H1 (cell line): Measurements from ENCODE around the gene DECR2. TPM values are rescaled to one million over a fixed set of nuclear protein-coding genes. Genes with fewer than 3 reads are reported as not detected.
A peak's percentile ranks its signal among the peaks of the same experiment; 100 is the strongest.

Source experiments
- CTCF ChIA-PET: fragments of 300-600 bp; sonication (Branson Sonifier 250); formaldehyde crosslinking; loops from one replicate; lab custom pipeline; 2021; ENCODE audit not compliant: partially characterized antibody; lab: Charles Lee
- POLR2A ChIA-PET: fragments of 300-600 bp; sonication (Branson Sonifier 250); formaldehyde crosslinking; loops from one replicate; lab custom pipeline; 2021; ENCODE audit warnings: inconsistent platforms; ENCODE audit not compliant: partially characterized antibody; lab: Charles Lee
- DNase-seq, 2 experiments: peaks; one replicate each; pipeline versions ENCODE4 v3.0.0 to v3.0.0-alpha.2; 2010 to 2022; ENCODE audit warnings: low spot score in 2 of 2, low read depth in 1 of 2, mixed read lengths in 1 of 2
- FAIRE-seq: peaks from 2 replicates; lab custom pipeline; 2011; peaks lifted over from hg19 to GRCh38; lab: Jason Lieb, UNC
- H2AFZ ChIP-seq: 2 replicates; pipeline ENCODE4 v1.8.1; 2012; ENCODE audit warnings: low read length, inconsistent platforms
- H2AK5ac ChIP-seq: 2 replicates; pipeline ENCODE4 v1.6.1; 2013; ENCODE audit warnings: low read depth, low read length
- H2BK120ac ChIP-seq: replicated peaks from 2 replicates; pipeline ENCODE3; 2013; ENCODE audit warnings: low read depth, low read length, inconsistent platforms
- H2BK12ac ChIP-seq: 2 replicates; pipeline ENCODE4 v1.6.1; 2013; ENCODE audit warnings: low read depth, low read length
- H2BK15ac ChIP-seq: 2 replicates; pipeline ENCODE4 v1.6.1; 2013; ENCODE audit warnings: low read length
- H2BK20ac ChIP-seq: 2 replicates; pipeline ENCODE4 v1.6.1; 2013; ENCODE audit warnings: low read length
- H2BK5ac ChIP-seq: 2 replicates; pipeline ENCODE4 v1.6.1; 2013; ENCODE audit warnings: low read depth, low read length
- H3K14ac ChIP-seq: 2 replicates; pipeline ENCODE4 v1.6.1; 2013; ENCODE audit warnings: inconsistent platforms; ENCODE audit not compliant: insufficient read length
- H3K18ac ChIP-seq: 2 replicates; pipeline ENCODE4 v1.6.1; 2013; ENCODE audit warnings: low read length; ENCODE audit errors: extremely low read depth
- H3K23ac ChIP-seq: 2 replicates; pipeline ENCODE4 v1.6.1; 2013; ENCODE audit warnings: inconsistent platforms; ENCODE audit not compliant: insufficient read length
- H3K23me2 ChIP-seq: 2 replicates; pipeline ENCODE4 v1.6.1; 2013; ENCODE audit warnings: low read depth, low read length
- H3K27ac ChIP-seq: 2 replicates; pipeline ENCODE4 v1.6.1; 2011; ENCODE audit warnings: low read depth, low read length, inconsistent platforms
- H3K27me3 ChIP-seq, 4 experiments: replicated peaks in 1 of 4; 1 replicate in 1 of 4; 2 replicates in 3 of 4; pipeline versions ENCODE4 v1.6.1 to v1.8.1; 2011 to 2013; ENCODE audit warnings: low read length in 3 of 4, mild to moderate bottlenecking in 3 of 4, inconsistent platforms in 2 of 4, mixed read lengths in 2 of 4, moderate library complexity in 1 of 4; ENCODE audit not compliant: control insufficient read depth in 3 of 4, insufficient read depth in 3 of 4; ENCODE audit errors: extremely low read depth in 1 of 4
- H3K36me3 ChIP-seq, 4 experiments: 2 replicates each; pipeline versions ENCODE4 v1.6.1 to v1.8.1; 2011 to 2013; ENCODE audit warnings: mild to moderate bottlenecking in 4 of 4, low read length in 3 of 4, moderate library complexity in 2 of 4, control low read depth in 1 of 4, inconsistent platforms in 1 of 4; ENCODE audit not compliant: insufficient read depth in 4 of 4, control insufficient read depth in 2 of 4
- H3K4ac ChIP-seq: replicated peaks from 2 replicates; pipeline ENCODE3; 2013; ENCODE audit warnings: low read length, low read depth, mixed read lengths, inconsistent platforms; ENCODE audit not compliant: insufficient read length
- H3K4me1 ChIP-seq, 4 experiments: replicated peaks in 1 of 4; 1 replicate in 1 of 4; 2 replicates in 3 of 4; pipeline versions ENCODE4 v1.6.1 to v1.8.1; 2011 to 2013; ENCODE audit warnings: low read length in 3 of 4, inconsistent platforms in 2 of 4, mixed read lengths in 1 of 4; ENCODE audit not compliant: insufficient read depth in 4 of 4, control insufficient read depth in 3 of 4
- H3K4me2 ChIP-seq, 2 experiments: 2 replicates each; pipeline versions ENCODE4 v1.6.1 to v1.8.1; 2011 to 2013; ENCODE audit warnings: low read depth in 2 of 2, low read length in 2 of 2, control low read depth in 1 of 2, inconsistent platforms in 1 of 2, mild to moderate bottlenecking in 1 of 2; ENCODE audit not compliant: insufficient read depth in 1 of 2
- H3K4me3 ChIP-seq, 4 experiments: fragments of 200-600, 300-600 bp in 1 of 4; sonication (generic), shearing (Covaris generic), sonication (Bioruptor Twin) in 1 of 4; 2 replicates each; pipeline versions ENCODE4 v1.5.1 to v1.8.1; 2011 to 2016; ENCODE audit warnings: low read length in 4 of 4, low read depth in 3 of 4, control low read depth in 2 of 4, inconsistent platforms in 2 of 4, mild to moderate bottlenecking in 2 of 4, mixed read lengths in 1 of 4, moderate library complexity in 1 of 4; ENCODE audit not compliant: insufficient read depth in 2 of 4; ENCODE audit errors: extremely low read depth in 1 of 4
- H3K56ac ChIP-seq: replicated peaks from 2 replicates; pipeline ENCODE3; 2013; ENCODE audit warnings: low read depth, mild to moderate bottlenecking, mixed read lengths, low read length, inconsistent platforms; ENCODE audit not compliant: insufficient read length
- H3K79me1 ChIP-seq: 2 replicates; pipeline ENCODE4 v1.6.1; 2013; ENCODE audit warnings: low read depth, low read length, control low read depth
- H3K79me2 ChIP-seq, 2 experiments: 2 replicates each; pipeline versions ENCODE4 v1.6.1 to v1.8.1; 2012 to 2013; ENCODE audit warnings: low read length in 2 of 2, mild to moderate bottlenecking in 2 of 2, inconsistent platforms in 1 of 2; ENCODE audit not compliant: insufficient read depth in 2 of 2, control insufficient read depth in 1 of 2
- H3K9ac ChIP-seq, 4 experiments: replicated peaks in 1 of 4; 1 replicate in 1 of 4; 2 replicates in 3 of 4; pipeline versions ENCODE4 v1.6.1 to v1.8.1; 2011 to 2013; ENCODE audit warnings: low read depth in 3 of 4, low read length in 3 of 4, control low read depth in 2 of 4, mild to moderate bottlenecking in 2 of 4, moderate library complexity in 2 of 4, inconsistent platforms in 1 of 4; ENCODE audit errors: extremely low read depth in 1 of 4
- H3K9me3 ChIP-seq, 2 experiments: 2 replicates each; pipeline versions ENCODE4 v1.6.1 to v1.8.1; 2012 to 2013; ENCODE audit warnings: mild to moderate bottlenecking in 2 of 2, moderate library complexity in 2 of 2, control low read depth in 1 of 2, inconsistent platforms in 1 of 2, low read depth in 1 of 2, low read length in 1 of 2, mixed read lengths in 1 of 2; ENCODE audit not compliant: insufficient read depth in 2 of 2
- H4K20me1 ChIP-seq, 2 experiments: replicated peaks in 1 of 2; 2 replicates each; pipeline versions ENCODE3 to v1.8.1; 2011 to 2013; ENCODE audit warnings: inconsistent platforms in 2 of 2, low read length in 2 of 2, mild to moderate bottlenecking in 1 of 2; ENCODE audit not compliant: insufficient read depth in 2 of 2, control insufficient read depth in 1 of 2
- H4K5ac ChIP-seq: 2 replicates; pipeline ENCODE4 v1.6.1; 2013; ENCODE audit warnings: low read length, low read depth, mixed read lengths, inconsistent platforms; ENCODE audit not compliant: insufficient read length
- H4K8ac ChIP-seq: 2 replicates; pipeline ENCODE4 v1.8.0; 2013; ENCODE audit warnings: mild to moderate bottlenecking, moderate library complexity, low read length, inconsistent platforms; ENCODE audit not compliant: insufficient read depth; ENCODE audit errors: extremely low read depth
- H4K91ac ChIP-seq: replicated peaks from 2 replicates; pipeline ENCODE3; 2013; ENCODE audit warnings: low read length, mixed read lengths, inconsistent platforms; ENCODE audit not compliant: insufficient read length
- ASH2L ChIP-seq: fragments of 200-600, 300-600 bp; sonication (generic); IDR thresholded peaks from one replicate; pipeline ENCODE4 v1.7.1; 2017; ENCODE audit warnings: low read length
- BRCA1 ChIP-seq: IDR thresholded peaks from 2 replicates; pipeline ENCODE4 v1.6.1; 2012; ENCODE audit warnings: low read depth, low read length, improper control_type of control experiment
- CBX8 ChIP-seq: fragments of 300-800, 300-1000 bp; sonication (generic); IDR thresholded peaks from 2 replicates; pipeline ENCODE4 v1.7.1; 2016; ENCODE audit warnings: low read depth, low read length, borderline replicate concordance
- CHD1 ChIP-seq: IDR thresholded peaks from 2 replicates; pipeline ENCODE4 v1.6.1; 2012; ENCODE audit warnings: low read depth, low read length, improper control_type of control experiment
- EGR1 ChIP-seq: IDR thresholded peaks from 2 replicates; pipeline ENCODE4 v1.6.1; 2011; ENCODE audit warnings: low read depth, low read length, borderline replicate concordance
- FOSL1 ChIP-seq: IDR thresholded peaks from 2 replicates; pipeline ENCODE4 v1.6.1; 2011; ENCODE audit warnings: mild to moderate bottlenecking, low read depth, low read length, moderate library complexity; ENCODE audit not compliant: insufficient read depth
- HDAC6 ChIP-seq: IDR thresholded peaks from one replicate; pipeline ENCODE4 v1.7.1; 2012; ENCODE audit warnings: low read depth, mild to moderate bottlenecking, inconsistent platforms, low read length, moderate library complexity
- JUN ChIP-seq: IDR thresholded peaks from 2 replicates; pipeline ENCODE4 v1.6.1; 2011; ENCODE audit warnings: low read depth, mild to moderate bottlenecking, improper control_type of control experiment, low read length
- KDM1A ChIP-seq: fragments of 200-600, 300-600 bp; sonication (generic); IDR thresholded peaks from 2 replicates; pipeline ENCODE4 v1.7.1; 2016; ENCODE audit warnings: mild to moderate bottlenecking, low read length, borderline replicate concordance
- POLR2A ChIP-seq, 2 experiments: IDR thresholded peaks; 1 replicate in 1 of 2; 2 replicates in 1 of 2; pipeline ENCODE4 v1.6.1; 2011; ENCODE audit warnings: low read depth in 2 of 2, low read length in 2 of 2, mild to moderate bottlenecking in 2 of 2; ENCODE audit errors: control extremely low read depth in 1 of 2
- RAD21 ChIP-seq, 2 experiments: IDR thresholded peaks in 1 of 2; conservative IDR thresholded peaks in 1 of 2; 2 replicates each; pipeline ENCODE4 v1.6.1; 2011; ENCODE audit warnings: low read depth in 2 of 2, low read length in 2 of 2, improper control_type of control experiment in 1 of 2, inconsistent platforms in 1 of 2, mild to moderate bottlenecking in 1 of 2, moderate library complexity in 1 of 2
- RXRA ChIP-seq: IDR thresholded peaks from 2 replicates; pipeline ENCODE4 v1.6.1; 2011; ENCODE audit warnings: low read depth, mild to moderate bottlenecking, low read length, moderate library complexity; ENCODE audit not compliant: insufficient read depth
- WGBS, 2 experiments: shearing (Covaris generic) in 1 of 2; methylation state at CpG; one replicate each; pipeline versions ENCODE4 v1.1.6 to v1.1.7; 2013 to 2015; ENCODE audit warnings: low lambda C conversion rate in 2 of 2, mixed read lengths in 2 of 2, inconsistent platforms in 1 of 2, low coverage in 1 of 2, missing lambda C conversion rate in 1 of 2; ENCODE audit not compliant: insufficient replicate concordance in 2 of 2, insufficient coverage in 1 of 2, insufficient read length in 1 of 2; ENCODE audit errors: extremely low coverage in 1 of 2, missing lambda C conversion rate in 1 of 2; 5-methylcytosine and 5-hydroxymethylcytosine counted together
- polyA plus RNA-seq, 7 experiments: library from polyadenylated mRNA; depleted of rRNA in 3 of 7; stranded (reverse) in 5 of 7; unstranded in 2 of 7; fragments of >200 nt in 5 of 7; fragments of 200-250 nt in 2 of 7; gene quantifications; 1 replicate in 5 of 7; 2 replicates in 1 of 7; 4 replicates in 1 of 7; pipeline versions ENCODE4 v1.2.1 to v1.2.3, GENCODE V29; 2011 to 2013; ENCODE audit warnings: missing spikeins in 2 of 7, mixed read lengths in 2 of 7
- total RNA-seq: library from RNA; stranded (reverse); fragmentation: NEBNext Ultra II Directional; extraction: Animal tissue kit (Norgen Biotek cat#: 25700); gene quantifications from 2 replicates; pipeline ENCODE4 v1.2.1, GENCODE V29; 2021

DECR2 gene
- total and polyA plus RNA-seq, 2 of the 8 experiments (the other 6 are each of a cell fraction or from before 2014, with no cell fraction given) = 28.2 to 39.9 TPM

GRCh38 chr16:368388-369158 lies 33.1 kb upstream of the DECR2 start:
- Histone ChIP-seq H4K5ac (no peak overlapping the region), H3K23me2 (no peaks in the 10 kb centered on the region; the same call in 1 of the 2 replicates), H3K9ac (no peak overlapping the region), H3K4me1 (peaks cover 0 to 10% (median 8%) of the 10 kb centered on the region in 4 experiments; a peak in 5 of 7 replicates), H2BK120ac (no peak overlapping the region), H4K91ac (no peak overlapping the region), H2AK5ac (no peak overlapping the region), H3K27ac (no peak overlapping the region), H3K14ac (no peak overlapping the region), H2BK12ac (no peak overlapping the region), H2AFZ (no peak overlapping the region), H3K79me1 (no peaks in the 10 kb centered on the region; the same call in 1 of the 2 replicates), H3K79me2 (no peaks in the 10 kb centered on the region; a peak in 1 of 4 replicates), H2BK15ac (no peak overlapping the region), H3K18ac (no peak overlapping the region), H4K8ac (no peak overlapping the region; the same call in 1 of the 2 replicates), H3K36me3 (peaks cover 12 to 35% (median 28%) of the 10 kb centered on the region in 4 experiments; a peak in 6 of 8 replicates), H2BK5ac (no peak overlapping the region), H3K4me3 (no peak overlapping the region), H4K20me1 (peaks cover 3 to 21% of the 10 kb centered on the region in 2 experiments), H3K4me2 (peak overlapping the region in 1 of 2 experiments; percentile 70; a peak in 1 of 4 replicates), H3K56ac (no peak overlapping the region), H2BK20ac (no peak overlapping the region), H3K9me3 (no peaks in the 10 kb centered on the region), H3K23ac (no peak overlapping the region), H3K4ac (no peak overlapping the region), H3K27me3 (no peaks in the 10 kb centered on the region)
- CTCF ChIA-PET = interaction anchor here (1.0 to 1.4 kb wide), 4 partner anchors 22 to 133 kb away, joined by 3 read pairs; no protein-coding TSS in a partner anchor
- 93% methylated on average over 27 of the region's 29 CpGs; no CpG with 5 or more reads in 1 of the 2 experiments for WGBS, 2 experiments
- FAIRE-seq (no peak), DNase-seq (no peak)
- POLR2A ChIA-PET = interaction anchor here (0.8 to 1.7 kb wide), 4 partner anchors 11 to 100 kb away, joined by 3 to 7 read pairs (median 4); partner anchors contain the start of gene DECR2
- TF ChIP-seq RXRA (no peak), RAD21 (IDR thresholded peaks at IDR 0.05 in 1 of 2, conservative IDR thresholded peaks at IDR 0.05 in 1 of 2; ENCODE audit: low read depth in 2 of 2, low read length in 2 of 2) (no peak), ASH2L (no peak), JUN (no peak), POLR2A (IDR thresholded peaks at IDR 0.05; ENCODE audit: control extremely low read depth in 1 of 2, low read depth in 2 of 2, low read length in 2 of 2) (no peak), CBX8 (no peak), KDM1A (no peak), EGR1 (no peak), HDAC6 (no peak), FOSL1 (no peak), CHD1 (no peak), BRCA1 (no peak)
